GM21515 (cell line): ENCODE results near the gene EGR1.
"Not testable (repeated sequence)": the region's sequence is repeated elsewhere in the genome, so short reads cannot be mapped to it uniquely, and the experiment has no call there.

Source experiments
- ATAC-seq: cut with Tn5 transposase; IDR thresholded peaks from one replicate; pipeline ENCODE4 v1.9.1; 2021; ENCODE audit not compliant: unreplicated experiment

The EGR1 gene

DNA sequence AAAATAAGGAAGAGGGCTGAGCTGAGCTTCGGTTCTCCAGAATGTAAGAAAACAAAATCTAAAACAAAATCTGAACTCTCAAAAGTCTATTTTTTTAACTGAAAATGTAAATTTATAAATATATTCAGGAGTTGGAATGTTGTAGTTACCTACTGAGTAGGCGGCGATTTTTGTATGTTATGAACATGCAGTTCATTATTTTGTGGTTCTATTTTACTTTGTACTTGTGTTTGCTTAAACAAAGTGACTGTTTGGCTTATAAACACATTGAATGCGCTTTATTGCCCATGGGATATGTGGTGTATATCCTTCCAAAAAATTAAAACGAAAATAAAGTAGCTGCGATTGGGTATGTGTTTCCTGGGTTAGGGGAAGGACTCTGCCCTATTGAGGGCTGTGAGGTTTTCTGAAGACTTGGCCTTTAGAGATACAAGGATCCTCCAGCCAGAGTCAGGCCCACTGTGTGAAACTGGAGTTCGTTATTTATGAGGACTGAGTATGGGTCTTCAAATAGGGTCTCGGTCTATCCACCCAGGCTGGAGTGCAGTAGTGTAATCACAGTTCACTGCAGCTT is 3.8 kb downstream of the EGR1 start:
- no peak for ATAC-seq

GRCh38 chr5:138469540-138470321 is 4.5 kb downstream of the EGR1 start:
- no peak for ATAC-seq

- no peak for ATAC-seq
These were observed 5.2 kb downstream of the EGR1 start for GRCh38 chr5:138470322-138471051.

- no peak for ATAC-seq
These were observed 5.7 kb downstream of the EGR1 start for GRCh38 chr5:138471052-138471361.

DNA sequence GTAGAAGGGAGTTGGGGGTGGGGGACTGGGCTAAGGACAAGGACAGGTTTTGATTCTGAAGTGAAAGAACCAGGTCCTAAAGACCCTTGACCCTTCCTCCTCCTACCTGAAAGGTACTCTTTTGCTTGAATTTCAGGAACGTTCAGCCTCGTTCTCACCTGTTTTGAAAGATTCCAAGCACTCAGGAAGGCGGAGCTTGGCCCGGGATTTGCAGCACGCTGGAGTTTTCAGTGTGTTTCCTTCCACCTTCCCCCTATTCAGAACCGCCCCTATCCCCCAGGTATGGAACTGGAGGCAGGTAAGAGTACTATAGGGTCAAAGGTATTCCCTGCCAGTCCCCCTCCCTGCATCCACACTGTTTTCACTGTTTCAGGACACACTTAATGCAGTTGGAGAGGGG is 7.1 kb downstream of the EGR1 start:
- no peak for ATAC-seq

- not testable (repeated sequence) for ATAC-seq
These were observed 7.9 kb downstream of the EGR1 start for GRCh38 chr5:138473151-138473550.

GRCh38 chr5:138476918-138477317 is 11.6 kb downstream of the EGR1 start:
- ATAC-seq, result no peak

DNA sequence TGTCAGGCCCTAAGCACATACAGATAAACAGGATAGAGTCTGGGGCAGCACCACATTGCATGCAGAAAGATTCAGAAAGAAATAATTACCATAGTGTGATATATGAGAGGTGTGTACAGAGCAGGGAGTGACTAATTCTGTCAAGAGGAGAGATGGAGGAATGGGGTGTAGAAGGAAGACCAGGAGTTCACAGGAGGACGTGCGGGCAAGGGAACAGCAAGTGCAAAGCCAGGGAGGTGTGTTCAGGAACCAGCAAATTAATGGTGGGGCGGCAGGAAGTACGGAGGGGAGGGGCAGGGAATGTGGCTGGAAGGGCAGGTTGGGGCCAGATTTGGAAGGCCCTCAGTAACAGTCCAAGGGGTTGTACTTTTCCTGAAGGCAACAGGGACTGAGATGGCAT is 17.4 kb downstream of the EGR1 start:
- ATAC-seq, result no peak

DNA sequence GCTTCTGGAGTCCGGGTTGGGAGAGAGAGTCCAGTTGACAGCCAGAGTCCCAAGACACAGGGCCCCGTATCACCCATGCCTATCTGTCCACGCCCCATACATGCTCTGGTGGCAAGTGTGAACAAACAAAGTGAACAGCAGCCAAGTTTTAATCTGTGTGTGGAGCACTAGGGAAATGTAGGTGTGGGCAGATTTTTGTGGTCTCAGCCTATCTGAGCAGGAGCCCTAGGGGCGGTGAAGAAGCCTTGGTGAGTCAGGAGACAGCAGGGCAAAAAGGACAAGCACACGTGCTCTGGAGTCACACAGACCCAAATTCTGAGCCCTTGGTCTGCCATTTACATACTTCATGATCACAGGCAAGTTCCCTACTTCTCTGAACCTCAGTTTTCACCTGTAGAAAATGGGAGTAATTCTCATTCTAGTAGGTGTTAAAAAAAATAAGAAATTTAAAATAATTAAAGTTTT is 23.2 kb downstream of the EGR1 start:
- no peak for ATAC-seq

GRCh38 chr5:138489683-138490061 is 24.4 kb downstream of the EGR1 start:
- no peak for ATAC-seq

DNA sequence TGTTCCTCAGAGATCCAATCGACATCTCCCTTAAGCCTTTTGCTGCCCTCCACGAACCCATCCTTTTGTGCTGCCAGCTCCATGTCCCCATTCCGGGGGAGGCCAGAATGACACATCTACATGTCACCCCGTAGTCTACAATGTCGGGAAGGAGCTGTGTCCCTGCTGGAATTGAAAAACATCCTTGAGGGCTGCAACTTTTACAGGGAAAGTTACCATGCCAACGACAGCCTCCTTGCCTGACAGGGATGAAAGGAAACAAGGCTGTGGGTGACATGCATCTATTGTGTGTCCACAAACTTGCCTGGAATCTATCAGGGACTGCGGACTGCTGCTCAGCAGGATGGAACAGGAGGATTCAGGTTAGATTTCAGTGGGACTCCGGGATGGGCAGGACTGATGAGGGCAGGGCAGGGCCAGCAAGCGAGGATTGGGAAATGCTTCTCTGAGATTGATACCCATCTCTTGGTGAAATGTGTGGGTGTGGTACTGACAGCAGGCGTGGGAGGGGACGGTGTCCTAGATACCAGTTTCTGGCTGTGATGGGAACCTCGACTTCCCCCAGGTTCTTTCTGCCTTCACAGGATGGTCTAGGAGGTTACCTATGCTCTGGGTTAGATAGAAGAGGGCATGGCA is 25.5 kb downstream of the EGR1 start:
- ATAC-seq, result no peak

- no peak for ATAC-seq
These were observed 26.0 kb downstream of the EGR1 start for GRCh38 chr5:138491284-138491648.

DNA sequence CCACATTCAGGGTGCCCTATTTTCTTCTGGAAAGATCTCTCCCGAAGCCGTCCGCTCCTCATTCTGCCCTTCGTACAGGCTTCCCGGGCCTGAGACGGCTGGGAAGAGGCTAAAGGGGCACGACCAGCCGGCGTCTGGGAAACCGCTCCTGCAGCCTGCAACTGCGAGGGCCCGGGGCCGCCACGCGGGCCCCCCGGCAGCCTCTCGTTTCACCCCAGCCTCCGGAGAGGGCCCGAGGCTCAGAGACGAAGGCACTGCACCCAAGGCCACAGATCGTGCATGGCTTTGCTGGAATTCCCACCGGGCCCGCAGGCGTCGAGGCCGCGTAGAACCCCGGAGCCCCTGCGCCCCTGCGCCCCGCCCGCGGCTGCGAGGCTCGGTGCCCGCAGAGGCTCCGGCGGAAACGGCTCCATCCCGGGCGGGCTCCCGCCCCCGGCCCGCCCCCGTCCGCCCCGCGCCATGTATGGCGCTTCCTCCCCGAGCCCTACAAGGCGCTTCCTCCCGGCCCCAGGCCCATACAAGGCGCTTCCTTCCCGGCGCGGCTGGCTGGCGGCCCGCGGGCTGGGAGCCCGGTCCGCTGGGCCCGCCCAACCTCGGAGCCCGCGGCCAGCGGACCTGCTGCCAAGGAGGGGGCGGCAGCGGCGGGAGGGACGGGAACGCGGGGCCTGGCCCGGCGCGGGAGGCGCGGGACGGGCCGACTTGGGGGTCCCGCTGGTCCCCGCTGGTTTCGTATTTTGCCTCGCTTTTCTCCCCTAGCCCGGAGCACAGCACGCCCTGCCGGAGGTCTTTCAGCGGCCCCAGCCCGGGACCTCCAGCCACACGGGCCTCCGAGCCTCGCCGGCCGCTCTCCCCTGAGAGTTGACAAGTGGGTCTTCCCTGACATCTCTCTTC is 26.6 kb downstream of the EGR1 start:
- ATAC-seq, result peak; percentile 98

DNA sequence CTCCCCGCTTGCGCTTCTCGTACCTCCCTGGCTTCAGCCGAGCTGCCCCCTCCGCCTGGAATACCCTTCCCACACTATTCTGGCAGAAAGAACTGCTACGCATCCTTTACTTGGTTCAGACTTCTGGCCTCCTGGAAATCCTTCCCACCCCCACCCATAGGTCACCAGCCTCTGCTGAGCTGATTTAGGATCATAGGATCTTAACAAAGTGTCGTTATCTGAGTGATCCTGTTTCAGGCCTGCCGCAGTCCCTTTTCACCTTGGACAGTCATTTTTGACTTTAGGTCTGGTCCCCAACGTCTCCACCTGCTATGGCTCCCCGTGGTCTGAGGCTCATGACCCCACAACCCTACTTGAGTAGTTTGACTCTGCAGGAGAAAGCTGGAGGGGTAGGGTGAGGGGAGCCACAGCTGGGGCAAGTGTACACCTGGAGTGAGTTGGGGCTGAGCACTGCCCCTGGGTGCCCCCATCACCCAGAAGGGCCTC is 27.3 kb downstream of the EGR1 start:
- ATAC-seq, result no peak

- ATAC-seq, result no peak
These were observed 30.1 kb downstream of the EGR1 start for GRCh38 chr5:138495351-138495750.

GRCh38 chr5:138498376-138498775 is 33.1 kb downstream of the EGR1 start:
- no peak for ATAC-seq

DNA sequence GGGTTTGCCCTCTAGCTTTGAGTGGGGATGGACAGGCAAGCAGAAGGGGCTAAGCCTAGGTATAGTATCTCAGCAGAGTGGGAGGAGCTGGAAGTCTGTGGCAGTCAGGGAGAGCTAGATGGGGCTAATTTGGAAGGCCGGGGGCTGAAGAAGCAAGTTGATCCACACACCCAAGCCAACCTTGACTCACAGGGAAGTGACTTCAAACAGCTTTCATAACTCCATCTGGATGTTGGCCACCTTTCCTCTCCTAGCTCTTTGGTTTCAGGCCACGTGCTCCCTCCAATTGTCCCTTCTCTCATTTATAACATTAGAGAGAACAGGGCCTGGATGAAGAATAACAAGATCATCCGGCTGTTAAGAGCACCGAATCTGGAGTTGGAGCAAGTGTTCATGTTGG is 36.8 kb downstream of the EGR1 start:
- ATAC-seq, result no peak

DNA sequence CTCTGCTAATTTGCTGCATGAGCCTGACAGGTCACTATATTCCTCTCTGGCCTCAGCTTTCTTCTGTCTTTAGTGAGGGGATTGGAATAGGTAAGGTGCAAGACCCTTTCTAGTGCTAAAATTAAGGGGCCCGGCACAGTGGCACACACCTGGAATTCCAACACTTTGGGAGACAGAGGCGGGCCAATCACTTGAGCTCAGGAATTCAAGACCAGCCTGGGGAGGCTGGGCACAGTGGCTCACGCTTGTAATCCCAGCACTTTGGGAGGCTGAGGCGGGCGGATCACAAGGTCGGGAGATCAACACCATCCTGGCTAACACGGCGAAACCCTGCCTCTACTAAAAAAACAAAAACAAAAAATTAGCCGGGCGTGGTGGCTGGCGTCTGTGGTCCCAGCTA is 37.2 kb downstream of the EGR1 start:
- ATAC-seq, result no peak

- no peak for ATAC-seq
These were observed 38.4 kb downstream of the EGR1 start for GRCh38 chr5:138503487-138504270.

DNA sequence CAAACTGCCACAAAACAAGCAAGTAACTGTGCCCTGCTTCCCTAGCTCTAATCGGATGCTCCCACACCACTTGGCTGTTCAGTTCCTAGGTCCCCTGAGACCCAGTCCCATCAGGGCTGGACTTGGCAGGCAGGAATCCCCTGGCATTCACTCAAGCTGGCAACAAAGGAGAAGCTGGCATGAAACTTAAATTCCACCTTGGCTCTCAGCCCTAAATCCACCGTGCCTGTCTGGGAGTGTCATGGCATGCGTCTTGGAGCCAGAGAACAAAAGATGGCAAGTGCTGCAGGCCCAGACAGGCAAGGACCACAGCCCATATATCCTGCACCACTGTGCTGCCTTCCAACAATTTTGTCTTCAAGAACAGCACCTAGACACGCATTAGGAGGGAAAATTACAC is 39.5 kb downstream of the EGR1 start:
- no peak for ATAC-seq
